Activated naive CD8-positive, alpha-beta T cell (primary cell): ENCODE measurements around the gene UBQLN3.

Source experiments
- H3K27ac Mint-ChIP-seq: one replicate; pipeline ENCODE4 v1.8.0; 2021; ENCODE audit warnings: mixed read lengths
- H3K27me3 Mint-ChIP-seq: one replicate; pipeline ENCODE4 v1.8.0; 2021; ENCODE audit warnings: mixed read lengths
- H3K36me3 Mint-ChIP-seq: one replicate; pipeline ENCODE4 v1.8.0; 2021; ENCODE audit warnings: mixed read lengths
- H3K4me1 Mint-ChIP-seq: one replicate; pipeline ENCODE4 v1.8.0; 2021; ENCODE audit warnings: low read depth, mixed read lengths
- H3K4me3 Mint-ChIP-seq: one replicate; pipeline ENCODE4 v1.8.0; 2021; ENCODE audit warnings: mild to moderate bottlenecking, mixed read lengths
- H3K9me3 Mint-ChIP-seq: one replicate; pipeline ENCODE4 v1.8.0; 2021; ENCODE audit warnings: low read depth, mixed read lengths

Gene UBQLN3

DNA sequence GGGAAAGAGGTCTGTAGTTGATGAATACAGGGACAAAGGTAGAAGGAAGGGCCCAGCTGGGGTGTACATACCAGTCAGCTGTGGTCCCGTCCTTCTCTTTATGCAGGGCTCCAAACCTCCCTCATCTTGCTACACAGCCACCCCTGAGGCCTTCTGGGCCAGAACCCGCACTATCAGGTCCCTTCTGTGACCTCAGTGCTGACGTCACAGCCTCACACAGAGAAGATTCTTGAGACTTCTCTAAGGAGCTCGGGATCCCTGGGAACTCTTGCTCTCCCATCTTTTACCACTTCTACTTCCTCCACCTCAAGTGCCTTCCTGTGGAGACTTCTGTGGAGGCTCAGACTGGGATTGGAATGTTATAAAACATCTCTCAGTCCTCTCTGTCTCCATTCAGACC lies at the start of gene UBQLN3:
TSS of gene UBQLN3 (minus strand) at position 155 of the 400 bp plus-strand sequence. CDS start 399 bp downstream, outside the sequence.
- H3K27ac Mint-ChIP-seq, result no peak within 1 kb of the TSS
- H3K9me3 Mint-ChIP-seq, result no peaks in the 10 kb centered on the region
- H3K4me3 Mint-ChIP-seq, result no peak within 1 kb of the TSS
- no peaks in the 10 kb centered on the region for H3K4me1 Mint-ChIP-seq
- peaks cover 5% of the 10 kb centered on the region for H3K27me3 Mint-ChIP-seq
- H3K36me3 Mint-ChIP-seq, result no peaks in the 10 kb centered on the region

DNA sequence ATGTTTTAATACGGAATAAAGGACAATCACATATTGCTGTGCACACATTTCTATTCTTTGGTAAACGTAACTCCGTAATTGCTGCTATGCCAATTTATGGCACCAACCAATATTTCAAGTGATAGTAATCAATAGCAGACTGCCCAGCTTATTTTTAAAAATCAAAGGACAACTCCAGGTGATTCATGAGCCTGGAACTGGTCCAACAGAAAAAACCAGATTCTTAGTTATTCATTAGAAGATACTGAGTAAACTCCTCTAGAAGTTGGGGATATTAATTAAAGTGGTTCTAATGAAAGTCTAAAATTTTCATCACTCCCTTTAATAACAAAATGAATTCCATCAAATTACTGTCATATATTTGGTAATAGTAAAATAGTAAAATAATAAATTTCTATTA lies 48.0 kb upstream of the UBQLN3 start:
- Mint-ChIP-seq H3K4me1 (no peaks in the 10 kb centered on the region), H3K9me3 (no peaks in the 10 kb centered on the region), H3K27ac (no peak overlapping the region), H3K36me3 (no peaks in the 10 kb centered on the region), H3K4me3 (no peak overlapping the region), H3K27me3 (peaks cover 5% of the 10 kb centered on the region)

DNA sequence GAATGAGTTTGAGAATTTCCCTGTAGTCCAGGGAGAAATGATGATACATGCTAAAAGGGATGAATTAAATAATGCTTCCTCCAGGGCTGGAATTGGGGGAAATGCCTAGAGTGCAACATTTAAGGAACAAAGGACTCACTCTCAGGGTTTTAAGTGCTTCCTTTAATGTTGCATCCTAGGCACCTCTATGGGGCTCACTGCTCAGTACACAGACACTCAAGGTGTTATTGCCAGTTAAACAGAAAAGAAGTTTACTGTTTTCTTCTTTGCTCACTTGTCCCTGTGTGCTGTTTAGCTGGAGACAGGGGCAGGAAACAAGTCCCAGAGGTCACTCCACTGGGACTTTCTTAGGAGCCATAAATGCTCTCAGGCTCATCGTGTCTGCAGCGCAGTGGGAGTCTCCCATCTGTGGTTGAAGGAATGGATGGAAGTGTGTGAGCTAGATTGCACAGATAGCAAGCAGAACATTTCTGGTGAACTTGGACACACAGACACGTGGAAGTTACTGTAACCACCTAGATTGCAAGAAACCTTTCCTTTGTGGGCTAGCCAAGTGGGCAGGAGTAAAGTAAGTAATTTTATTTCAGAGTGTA lies 46.9 kb upstream of the UBQLN3 start:
- Mint-ChIP-seq H3K4me1 (no peaks in the 10 kb centered on the region), H3K27ac (no peak overlapping the region), H3K9me3 (no peaks in the 10 kb centered on the region), H3K27me3 (peaks cover 5% of the 10 kb centered on the region), H3K36me3 (peaks cover 4% of the 10 kb centered on the region), H3K4me3 (no peak overlapping the region)

DNA sequence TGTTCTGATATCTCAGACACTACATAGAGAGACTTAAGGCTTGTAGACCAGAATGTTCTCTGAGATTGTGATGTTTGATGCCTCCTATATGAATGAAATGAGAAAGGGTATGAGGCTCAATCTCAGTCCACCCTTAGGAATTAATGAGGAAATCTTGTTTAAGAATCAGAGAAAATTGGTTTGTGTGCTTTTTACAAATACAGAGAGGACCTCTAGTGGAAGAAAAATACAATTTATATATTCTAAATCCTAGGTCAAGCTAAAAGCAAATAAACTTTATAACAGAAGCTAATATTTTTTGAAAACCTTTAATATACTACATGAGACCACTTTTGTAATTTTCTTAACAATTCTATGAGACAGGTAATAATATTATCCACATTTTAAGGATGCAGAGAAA lies 43.6 kb upstream of the UBQLN3 start:
- Mint-ChIP-seq H3K4me3 (no peak overlapping the region), H3K27ac (no peak overlapping the region), H3K36me3 (peaks cover 7% of the 10 kb centered on the region), H3K4me1 (no peaks in the 10 kb centered on the region), H3K9me3 (no peaks in the 10 kb centered on the region), H3K27me3 (peaks cover 4% of the 10 kb centered on the region)

DNA sequence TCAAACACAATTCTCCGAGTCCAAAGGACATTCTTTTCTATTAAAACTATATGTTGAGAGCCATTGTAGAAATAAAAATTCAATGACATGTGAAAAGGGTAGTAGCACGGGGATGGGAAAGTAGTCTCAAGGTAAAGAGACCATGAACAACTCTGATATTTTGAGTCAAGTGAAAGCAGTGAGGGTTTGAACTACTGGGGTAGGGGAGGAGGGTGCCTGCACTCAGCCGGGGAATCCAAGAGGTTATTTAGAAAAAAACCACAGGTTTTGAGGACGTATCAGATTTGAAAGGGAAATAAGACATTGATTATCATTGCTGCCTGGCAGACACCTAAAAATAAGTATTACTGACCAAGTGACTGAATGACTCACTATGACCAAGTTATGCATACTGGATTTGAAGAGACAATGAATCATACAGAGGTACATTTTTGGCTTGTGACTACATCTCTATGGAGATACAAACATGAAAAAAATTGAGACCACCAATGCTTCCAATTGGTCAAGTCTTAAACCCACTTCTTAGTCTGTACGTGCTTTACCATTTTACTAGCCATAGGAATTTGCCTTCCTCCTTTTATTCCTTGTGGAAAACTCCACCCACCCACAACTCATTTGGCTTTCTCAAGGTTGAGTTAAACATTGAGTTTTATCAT lies 40.8 kb upstream of the UBQLN3 start:
- Mint-ChIP-seq H3K4me3 (no peak overlapping the region), H3K27me3 (peaks cover 3% of the 10 kb centered on the region), H3K9me3 (no peaks in the 10 kb centered on the region), H3K36me3 (peaks cover 7% of the 10 kb centered on the region), H3K27ac (no peak overlapping the region), H3K4me1 (no peaks in the 10 kb centered on the region)

DNA sequence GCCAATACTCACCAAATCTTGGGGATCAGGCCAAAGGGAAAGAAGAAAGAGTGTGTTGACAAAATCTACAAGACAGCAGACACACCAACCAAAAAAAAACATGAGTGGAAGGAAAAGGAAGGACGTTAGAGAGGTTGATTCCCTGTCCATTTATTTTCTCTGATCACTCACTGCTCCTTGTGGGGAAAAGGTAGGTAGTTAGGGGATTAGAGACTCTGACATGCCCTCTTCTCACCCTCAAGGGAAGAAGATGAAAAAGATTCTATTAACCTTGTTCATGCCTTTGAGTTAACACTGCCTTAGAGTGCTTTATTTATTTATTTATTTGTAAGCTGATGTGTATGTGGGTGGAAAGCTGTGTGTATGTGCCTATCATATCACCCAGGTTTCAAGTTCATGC lies 38.7 kb upstream of the UBQLN3 start, which contains the start of gene OR52H1:
TSS of gene OR52H1 (minus strand) at position 101 of the 400 bp plus-strand sequence. CDS start 3,035 bp downstream, outside the sequence.
- H3K27me3 Mint-ChIP-seq, result peaks cover 3% of the 10 kb centered on the region
- H3K36me3 Mint-ChIP-seq, result peaks cover 7% of the 10 kb centered on the region
- H3K4me3 Mint-ChIP-seq, result no peak within 1 kb of the TSS
- no peaks in the 10 kb centered on the region for H3K4me1 Mint-ChIP-seq
- H3K9me3 Mint-ChIP-seq, result no peaks in the 10 kb centered on the region
- no peak within 1 kb of the TSS for H3K27ac Mint-ChIP-seq

DNA sequence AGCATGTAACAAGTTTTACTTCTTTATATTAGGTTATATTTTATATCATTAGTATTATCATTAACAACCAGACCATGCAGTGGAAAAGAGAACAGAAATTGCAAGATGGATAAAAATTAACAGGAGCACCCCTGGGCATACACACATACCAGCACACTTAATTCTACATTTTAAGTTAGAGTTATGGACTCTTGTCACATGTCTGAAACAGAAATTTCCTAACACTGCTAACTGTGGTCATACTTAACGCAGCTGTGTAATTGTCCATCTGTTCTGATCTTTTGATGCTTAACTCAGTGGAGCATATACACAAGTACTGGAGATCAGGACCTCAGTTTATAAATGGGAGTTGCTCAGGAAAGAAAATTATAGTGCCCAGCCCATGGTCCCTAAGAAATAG lies 38.2 kb upstream of the UBQLN3 start:
- Mint-ChIP-seq H3K4me3 (no peak overlapping the region), H3K27me3 (peaks cover 3% of the 10 kb centered on the region), H3K36me3 (peaks cover 7% of the 10 kb centered on the region), H3K9me3 (no peaks in the 10 kb centered on the region), H3K27ac (no peak overlapping the region), H3K4me1 (no peaks in the 10 kb centered on the region)

DNA sequence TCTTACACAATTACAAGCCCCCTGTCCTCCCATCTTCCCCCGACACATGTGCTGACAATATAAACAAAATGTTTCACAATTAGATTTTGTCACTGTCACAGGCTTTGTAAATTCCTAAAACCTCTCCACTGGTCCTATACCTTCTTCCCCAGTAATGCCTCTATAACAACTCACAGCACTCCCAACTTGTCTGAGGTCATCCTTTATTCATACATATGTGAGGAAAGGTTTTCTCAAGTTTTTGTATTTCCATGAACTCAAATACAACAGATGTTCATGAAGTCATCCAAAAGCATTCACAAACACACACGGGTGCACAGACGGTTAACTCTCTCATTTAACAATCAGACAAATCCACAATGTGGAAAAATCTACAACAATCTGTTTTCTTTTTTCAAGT lies 36.7 kb upstream of the UBQLN3 start:
- Mint-ChIP-seq H3K27me3 (peaks cover under 1% of the 10 kb centered on the region), H3K4me3 (no peak overlapping the region), H3K9me3 (no peaks in the 10 kb centered on the region), H3K27ac (no peak overlapping the region), H3K4me1 (no peaks in the 10 kb centered on the region), H3K36me3 (peaks cover under 1% of the 10 kb centered on the region)

DNA sequence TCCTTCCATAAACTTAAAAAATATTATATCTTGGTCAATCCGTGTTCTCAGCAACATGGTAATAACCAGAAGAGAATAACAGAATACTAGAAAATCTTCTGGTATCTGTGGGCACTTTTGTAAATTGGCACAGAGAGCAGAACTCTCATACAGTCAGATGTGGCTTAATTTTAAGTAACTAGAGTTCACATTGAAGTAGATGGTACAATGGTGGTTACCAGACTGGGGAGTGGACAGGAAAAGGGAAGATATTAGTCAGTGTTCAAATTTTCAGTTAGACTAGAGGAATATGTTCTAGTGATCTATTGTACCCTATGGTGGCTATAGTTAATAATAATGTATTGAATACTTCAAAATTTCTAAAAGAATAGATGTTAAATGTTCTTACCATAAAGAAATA lies 31.7 kb upstream of the UBQLN3 start:
- H3K4me1 Mint-ChIP-seq, result no peaks in the 10 kb centered on the region
- H3K27me3 Mint-ChIP-seq, result no peaks in the 10 kb centered on the region
- H3K9me3 Mint-ChIP-seq, result peaks cover 7% of the 10 kb centered on the region
- no peak overlapping the region for H3K4me3 Mint-ChIP-seq
- peaks cover 2% of the 10 kb centered on the region for H3K36me3 Mint-ChIP-seq
- H3K27ac Mint-ChIP-seq, result no peak overlapping the region

DNA sequence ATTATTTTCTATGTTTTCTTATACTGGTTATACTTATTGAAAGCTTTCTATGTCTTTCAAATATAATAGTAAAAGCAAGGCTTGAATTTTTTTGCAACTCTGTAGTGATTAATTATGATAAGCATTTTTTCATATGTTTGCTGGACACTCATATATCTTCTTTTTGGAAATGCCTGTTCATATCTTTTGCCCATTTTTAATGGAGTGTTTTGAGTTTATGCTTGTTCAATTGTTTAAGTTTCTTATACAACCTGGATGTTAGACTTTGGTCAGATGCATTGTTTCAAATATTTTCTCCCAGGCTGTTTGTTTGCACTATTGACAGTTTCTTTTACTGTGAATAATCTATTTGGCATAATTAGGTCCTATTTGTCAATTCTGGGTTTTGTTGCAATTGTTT lies 26.7 kb upstream of the UBQLN3 start:
- peaks cover 2% of the 10 kb centered on the region for H3K36me3 Mint-ChIP-seq
- H3K4me3 Mint-ChIP-seq, result no peak overlapping the region
- H3K9me3 Mint-ChIP-seq, result peaks cover 7% of the 10 kb centered on the region
- no peak overlapping the region for H3K27ac Mint-ChIP-seq
- H3K27me3 Mint-ChIP-seq, result no peaks in the 10 kb centered on the region
- no peaks in the 10 kb centered on the region for H3K4me1 Mint-ChIP-seq

DNA sequence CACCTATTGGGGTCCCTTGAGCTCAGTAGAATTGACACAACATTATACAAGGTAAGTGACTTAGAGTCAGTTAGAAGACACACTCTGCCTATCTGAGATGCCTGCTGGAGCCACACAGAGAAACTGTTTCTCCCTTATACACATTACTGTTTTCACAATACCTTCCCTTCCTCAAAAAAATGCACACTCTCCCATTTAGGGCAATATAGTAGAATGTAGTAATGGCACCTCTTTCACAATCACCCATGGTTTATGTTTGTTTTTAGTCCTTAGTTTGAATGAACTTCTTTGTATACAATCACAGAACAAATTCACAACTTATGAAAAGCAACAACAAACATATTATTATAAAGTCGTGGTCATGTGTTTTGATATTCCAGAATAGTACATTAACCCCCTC lies 24.3 kb upstream of the UBQLN3 start:
- no peaks in the 10 kb centered on the region for H3K36me3 Mint-ChIP-seq
- peaks cover 7% of the 10 kb centered on the region for H3K9me3 Mint-ChIP-seq
- H3K4me1 Mint-ChIP-seq, result no peaks in the 10 kb centered on the region
- no peak overlapping the region for H3K27ac Mint-ChIP-seq
- no peak overlapping the region for H3K4me3 Mint-ChIP-seq
- H3K27me3 Mint-ChIP-seq, result no peaks in the 10 kb centered on the region

DNA sequence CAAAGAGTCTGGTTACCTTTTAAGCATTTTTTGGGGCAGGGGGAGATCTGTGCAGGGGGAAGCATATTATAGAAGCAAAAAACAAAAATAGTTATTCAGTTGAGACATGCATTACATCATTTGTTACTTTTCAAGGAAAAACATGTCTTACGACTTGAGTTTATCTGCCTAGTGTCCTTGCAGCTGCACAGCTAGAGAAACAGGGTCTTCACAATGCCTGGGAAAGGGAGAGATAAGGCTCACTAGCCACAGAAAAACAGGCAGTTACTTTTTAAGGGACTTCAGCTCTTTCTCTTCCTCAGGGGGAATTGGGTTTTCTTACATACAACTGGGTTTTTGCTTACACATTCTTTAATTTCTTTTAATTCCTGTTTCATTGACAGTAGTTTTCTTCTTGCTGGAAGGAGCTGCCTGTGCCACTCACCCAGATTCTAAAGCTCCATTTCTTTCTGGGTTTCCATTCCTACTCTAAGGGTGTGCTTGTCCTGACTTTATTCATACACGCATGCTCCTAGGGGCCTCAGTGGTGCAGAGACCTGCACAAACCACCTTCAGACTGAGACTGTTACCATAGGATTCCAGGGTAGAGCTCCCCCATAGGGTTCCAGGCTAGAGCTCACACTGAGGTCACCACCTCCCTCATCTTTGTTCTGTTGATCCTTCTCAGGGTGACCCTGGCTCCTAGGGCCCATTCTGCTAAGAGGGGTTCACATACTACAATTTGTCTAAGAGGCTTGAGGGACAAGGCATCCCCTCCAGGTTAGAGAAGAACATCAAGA lies 21.5 kb upstream of the UBQLN3 start:
- Mint-ChIP-seq H3K4me1 (no peaks in the 10 kb centered on the region), H3K36me3 (no peaks in the 10 kb centered on the region), H3K27ac (no peak overlapping the region), H3K27me3 (peaks cover 1% of the 10 kb centered on the region), H3K4me3 (no peak overlapping the region), H3K9me3 (no peaks in the 10 kb centered on the region)

DNA sequence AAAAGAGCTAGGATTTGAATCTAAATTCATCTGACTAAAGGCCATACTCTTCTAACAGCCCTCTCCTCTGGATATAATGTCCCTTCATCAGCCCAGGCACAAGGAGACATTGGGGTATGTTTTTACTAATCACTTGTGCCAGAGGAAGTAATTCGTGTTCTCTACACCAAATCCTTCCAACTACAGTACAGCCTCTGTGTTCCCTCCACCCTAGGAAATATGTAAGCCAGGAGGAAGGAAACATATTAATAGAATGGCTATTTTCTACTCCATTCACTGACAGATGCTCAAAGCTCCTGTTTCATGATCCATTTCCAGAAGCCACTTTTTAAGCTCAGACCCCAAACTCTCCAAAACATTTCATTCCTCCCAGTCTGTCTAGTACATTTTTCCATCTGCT lies 18.7 kb upstream of the UBQLN3 start:
- Mint-ChIP-seq H3K9me3 (no peaks in the 10 kb centered on the region), H3K27me3 (peaks cover 1% of the 10 kb centered on the region), H3K36me3 (no peaks in the 10 kb centered on the region), H3K4me1 (no peaks in the 10 kb centered on the region), H3K4me3 (no peak overlapping the region), H3K27ac (no peak overlapping the region)

DNA sequence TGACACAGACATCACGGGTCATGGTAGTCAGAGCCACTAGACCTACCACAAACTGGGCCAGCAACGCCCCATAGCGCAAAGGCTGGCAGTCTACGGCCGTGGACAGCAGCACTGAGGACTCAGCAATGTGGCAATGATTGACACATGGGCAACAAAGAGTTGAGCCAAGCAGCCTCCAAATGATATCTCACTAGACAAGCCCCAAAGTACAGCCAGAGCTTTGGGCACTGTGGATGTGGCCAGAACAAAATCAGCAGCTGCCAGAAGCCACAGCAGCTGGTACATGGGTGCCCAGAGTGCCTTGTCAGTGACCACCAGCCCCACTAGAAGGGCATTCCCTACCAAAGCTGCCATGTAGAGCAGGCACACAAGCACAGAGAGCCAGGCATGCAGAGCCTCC lies 18.0 kb upstream of the UBQLN3 start:
- Mint-ChIP-seq H3K9me3 (no peaks in the 10 kb centered on the region), H3K4me3 (no peak overlapping the region), H3K27ac (no peak overlapping the region), H3K4me1 (no peaks in the 10 kb centered on the region), H3K27me3 (peaks cover 1% of the 10 kb centered on the region), H3K36me3 (no peaks in the 10 kb centered on the region)

DNA sequence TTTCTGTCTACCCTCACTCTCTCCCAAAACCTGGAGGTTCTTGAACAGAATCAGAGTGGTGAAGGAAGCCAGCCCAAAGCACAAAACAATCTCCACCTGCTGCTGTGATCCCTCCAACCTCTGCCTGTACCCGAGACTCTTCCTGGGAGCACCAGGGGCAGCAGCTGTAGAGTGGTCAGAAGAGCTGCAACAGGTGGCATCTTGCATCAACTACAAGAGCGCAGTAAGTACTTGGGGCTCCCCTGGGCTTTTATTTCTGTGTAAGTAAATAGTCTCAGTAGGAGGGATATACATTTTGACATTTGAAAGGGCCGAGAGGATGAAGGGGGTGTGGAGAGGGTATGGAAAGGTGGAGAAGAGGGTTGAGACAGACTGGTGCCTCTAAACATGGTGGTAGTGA lies 15.0 kb upstream of the UBQLN3 start:
- Mint-ChIP-seq H3K27me3 (peaks cover 1% of the 10 kb centered on the region), H3K36me3 (no peaks in the 10 kb centered on the region), H3K9me3 (no peaks in the 10 kb centered on the region), H3K4me1 (no peaks in the 10 kb centered on the region), H3K27ac (no peak overlapping the region), H3K4me3 (no peak overlapping the region)
